ENCODE data around the gene MMRN2. TPM values are rescaled to one million over a fixed set of nuclear protein-coding genes. Genes with fewer than 3 reads are reported as not detected.
"Not testable (repeated sequence)": the region's sequence is repeated elsewhere in the genome, so short reads cannot be mapped to it uniquely, and the experiment has no call there.

The MMRN2 gene, protein sequence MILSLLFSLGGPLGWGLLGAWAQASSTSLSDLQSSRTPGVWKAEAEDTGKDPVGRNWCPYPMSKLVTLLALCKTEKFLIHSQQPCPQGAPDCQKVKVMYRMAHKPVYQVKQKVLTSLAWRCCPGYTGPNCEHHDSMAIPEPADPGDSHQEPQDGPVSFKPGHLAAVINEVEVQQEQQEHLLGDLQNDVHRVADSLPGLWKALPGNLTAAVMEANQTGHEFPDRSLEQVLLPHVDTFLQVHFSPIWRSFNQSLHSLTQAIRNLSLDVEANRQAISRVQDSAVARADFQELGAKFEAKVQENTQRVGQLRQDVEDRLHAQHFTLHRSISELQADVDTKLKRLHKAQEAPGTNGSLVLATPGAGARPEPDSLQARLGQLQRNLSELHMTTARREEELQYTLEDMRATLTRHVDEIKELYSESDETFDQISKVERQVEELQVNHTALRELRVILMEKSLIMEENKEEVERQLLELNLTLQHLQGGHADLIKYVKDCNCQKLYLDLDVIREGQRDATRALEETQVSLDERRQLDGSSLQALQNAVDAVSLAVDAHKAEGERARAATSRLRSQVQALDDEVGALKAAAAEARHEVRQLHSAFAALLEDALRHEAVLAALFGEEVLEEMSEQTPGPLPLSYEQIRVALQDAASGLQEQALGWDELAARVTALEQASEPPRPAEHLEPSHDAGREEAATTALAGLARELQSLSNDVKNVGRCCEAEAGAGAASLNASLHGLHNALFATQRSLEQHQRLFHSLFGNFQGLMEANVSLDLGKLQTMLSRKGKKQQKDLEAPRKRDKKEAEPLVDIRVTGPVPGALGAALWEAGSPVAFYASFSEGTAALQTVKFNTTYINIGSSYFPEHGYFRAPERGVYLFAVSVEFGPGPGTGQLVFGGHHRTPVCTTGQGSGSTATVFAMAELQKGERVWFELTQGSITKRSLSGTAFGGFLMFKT
- total RNA-seq = not detected in 2 replicates

GRCh38 chr10:86957471-86958115 lies at the start of gene MMRN2:
Gene MMRN2 (minus strand): TSS chr10:86957615. CDS start chr10:86957541, 74 bp downstream.
- Mint-ChIP-seq H3K4me1 (ENCODE audit: low read depth) (peaks cover 2% of the 10 kb centered on the region), H3K27me3 (ENCODE audit: low read depth) (no peaks in the 10 kb centered on the region), H3K4me3 (ENCODE audit: low read depth) (no peak within 1 kb of the TSS), H3K9me3 (no peaks in the 10 kb centered on the region), H3K27ac (no peak within 1 kb of the TSS), H3K36me3 (ENCODE audit: low read depth) (no peaks in the 10 kb centered on the region)
- no peak for DNase-seq (ENCODE audit: low spot score)
- intact Hi-C loops (cut with micrococcal nuclease) = no loop called here

DNA sequence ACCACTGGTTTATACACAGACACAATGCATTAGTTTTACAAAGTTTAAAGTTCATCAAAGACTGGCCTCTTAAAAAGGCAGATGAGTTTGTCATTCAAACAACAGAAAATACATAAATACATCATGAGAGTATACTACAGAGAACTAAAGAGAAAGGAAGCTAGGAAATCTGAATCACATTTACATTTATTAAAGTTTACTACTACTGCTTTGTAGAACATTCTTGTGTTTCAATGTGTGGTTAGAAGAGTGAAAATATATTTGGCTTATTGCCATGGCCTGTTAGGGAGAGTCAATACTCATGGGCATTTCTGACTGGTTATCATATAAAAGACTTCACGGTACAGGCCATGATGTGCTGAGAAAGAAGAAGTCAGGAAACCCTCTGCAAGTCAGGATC lies 49.7 kb upstream of the MMRN2 start:
- H3K27ac Mint-ChIP-seq; H3K4me3 Mint-ChIP-seq (ENCODE audit: low read depth); H3K9me3 Mint-ChIP-seq; intact Hi-C loops (cut with micrococcal nuclease); DNase-seq (ENCODE audit: low spot score); H3K27me3 Mint-ChIP-seq (ENCODE audit: low read depth); H3K4me1 Mint-ChIP-seq (ENCODE audit: low read depth); H3K36me3 Mint-ChIP-seq (ENCODE audit: low read depth): not testable (repeated sequence)

DNA sequence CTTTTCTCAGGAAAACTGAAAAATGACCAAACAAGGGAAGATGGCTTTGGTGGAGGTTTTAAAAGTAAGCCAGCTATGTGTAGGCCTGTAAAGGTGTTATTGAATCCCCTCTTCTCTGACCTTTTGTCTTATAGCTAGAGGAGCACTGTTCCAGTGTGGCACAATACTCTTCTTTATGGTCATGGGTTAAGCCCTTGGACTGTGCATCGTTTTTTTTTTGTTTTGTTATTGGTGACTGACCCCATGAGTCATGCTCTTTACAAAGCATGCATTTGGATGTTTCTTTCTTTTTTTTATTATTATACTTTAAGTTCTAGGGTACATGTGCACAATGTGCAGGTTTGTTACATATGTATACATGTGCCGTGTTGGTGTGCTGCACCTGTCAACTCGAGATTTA lies 43.1 kb upstream of the MMRN2 start:
- H3K4me3 Mint-ChIP-seq (ENCODE audit: low read depth) = no peak overlapping the region

DNA sequence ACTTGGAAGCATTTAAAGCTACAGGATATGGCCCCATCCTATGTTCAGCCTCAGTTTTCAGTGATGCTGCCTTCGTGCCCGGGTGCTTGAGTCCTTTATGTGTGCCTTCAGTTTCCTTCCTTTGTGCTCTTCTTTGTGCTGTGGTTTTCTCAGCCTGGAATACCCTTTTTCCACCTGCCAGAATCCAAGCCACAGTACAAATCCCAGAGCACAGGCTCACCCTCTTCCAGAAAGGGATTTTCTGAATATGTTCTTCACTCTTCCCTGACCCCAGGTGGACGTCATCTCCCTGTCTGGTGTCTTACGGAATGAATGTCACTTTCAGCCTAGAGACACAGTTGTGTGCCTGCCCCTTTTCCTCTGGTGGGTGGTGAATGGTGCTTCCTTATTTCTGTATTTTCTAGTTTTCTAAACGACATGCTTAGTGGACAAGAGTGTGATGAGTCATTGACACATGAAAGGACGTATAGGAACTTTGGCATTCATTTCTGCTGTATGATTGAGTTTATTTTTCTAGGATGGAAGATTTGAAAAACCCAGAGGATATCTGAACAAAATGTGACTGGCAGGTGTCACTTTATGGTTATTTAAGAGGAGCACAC lies 42.5 kb upstream of the MMRN2 start:
- H3K36me3 Mint-ChIP-seq (ENCODE audit: low read depth); intact Hi-C loops (cut with micrococcal nuclease); H3K4me3 Mint-ChIP-seq (ENCODE audit: low read depth); H3K9me3 Mint-ChIP-seq; H3K27me3 Mint-ChIP-seq (ENCODE audit: low read depth); H3K4me1 Mint-ChIP-seq (ENCODE audit: low read depth); H3K27ac Mint-ChIP-seq; DNase-seq (ENCODE audit: low spot score): not testable (repeated sequence)

More for the DNA sequence above, 43.1 kb upstream of the MMRN2 start:
- H3K36me3 Mint-ChIP-seq (ENCODE audit: low read depth) = no peaks in the 10 kb centered on the region
- no peak for DNase-seq (ENCODE audit: low spot score)
- H3K27me3 Mint-ChIP-seq (ENCODE audit: low read depth) = peaks cover 6% of the 10 kb centered on the region
- no peaks in the 10 kb centered on the region for H3K9me3 Mint-ChIP-seq
- intact Hi-C loops (cut with micrococcal nuclease) = no loop called here
- H3K27ac Mint-ChIP-seq = no peak overlapping the region
- H3K4me1 Mint-ChIP-seq (ENCODE audit: low read depth) = no peaks in the 10 kb centered on the region

GRCh38 chr10:86992929-86993328 lies 35.5 kb upstream of the MMRN2 start:
- intact Hi-C loops (cut with micrococcal nuclease) = no loop called here
- no peak for DNase-seq (ENCODE audit: low spot score)
- Mint-ChIP-seq H3K27me3 (ENCODE audit: low read depth) (peaks cover 31% of the 10 kb centered on the region), H3K4me1 (ENCODE audit: low read depth) (no peaks in the 10 kb centered on the region), H3K36me3 (ENCODE audit: low read depth) (no peaks in the 10 kb centered on the region), H3K27ac (no peak overlapping the region), H3K4me3 (ENCODE audit: low read depth) (no peak overlapping the region), H3K9me3 (no peaks in the 10 kb centered on the region)

- no peaks in the 10 kb centered on the region for H3K9me3 Mint-ChIP-seq
These were observed 35.0 kb upstream of the MMRN2 start for GRCh38 chr10:86992456-86992855.

DNA sequence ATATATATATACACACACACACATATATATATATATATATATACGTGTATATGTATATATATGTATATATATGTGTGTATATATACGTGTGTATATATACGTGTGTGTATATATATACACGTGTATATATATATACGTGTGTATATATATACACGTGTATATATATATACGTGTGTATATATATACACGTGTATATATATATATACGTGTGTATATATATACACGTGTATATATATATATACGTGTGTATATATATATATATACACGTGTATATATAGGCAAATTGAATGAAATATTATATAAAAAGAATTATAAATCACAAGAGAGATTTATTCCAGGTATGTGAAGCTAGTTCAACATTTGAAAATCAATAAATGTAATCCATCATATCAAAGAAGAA lies 33.9 kb upstream of the MMRN2 start:
- H3K9me3 Mint-ChIP-seq; H3K4me3 Mint-ChIP-seq (ENCODE audit: low read depth); H3K4me1 Mint-ChIP-seq (ENCODE audit: low read depth); intact Hi-C loops (cut with micrococcal nuclease); H3K36me3 Mint-ChIP-seq (ENCODE audit: low read depth); H3K27ac Mint-ChIP-seq; DNase-seq (ENCODE audit: low spot score): not testable (repeated sequence)
- peaks cover 35% of the 10 kb centered on the region for H3K27me3 Mint-ChIP-seq (ENCODE audit: low read depth)

More at GRCh38 chr10:86992456-86992855, 35.0 kb upstream of the MMRN2 start:
- Mint-ChIP-seq H3K27me3 (ENCODE audit: low read depth) (peaks cover 36% of the 10 kb centered on the region), H3K27ac (no peak overlapping the region), H3K36me3 (ENCODE audit: low read depth) (no peaks in the 10 kb centered on the region), H3K4me1 (ENCODE audit: low read depth) (no peaks in the 10 kb centered on the region), H3K4me3 (ENCODE audit: low read depth) (no peak overlapping the region)
- DNase-seq (ENCODE audit: low spot score) = no peak
- intact Hi-C loops (cut with micrococcal nuclease) = no loop called here

DNA sequence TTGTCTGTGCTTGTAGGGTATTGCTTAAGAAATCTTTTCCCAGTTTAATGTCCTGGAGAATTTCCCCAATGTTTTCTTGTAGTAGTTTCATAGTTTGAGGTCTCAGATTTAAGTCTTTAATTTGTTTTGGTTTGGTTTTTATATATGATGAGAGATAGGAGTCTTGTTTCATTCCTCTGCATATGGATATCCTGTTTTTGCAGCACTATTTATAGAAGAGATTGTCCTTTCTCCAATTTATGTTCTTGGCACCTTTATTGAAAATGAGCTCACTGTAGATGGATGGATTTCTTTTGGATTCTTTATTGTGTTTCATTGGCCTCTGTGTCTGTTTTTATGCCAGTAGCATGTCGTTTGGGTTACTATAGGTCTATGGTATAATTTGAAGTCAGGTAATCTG lies 31.1 kb upstream of the MMRN2 start:
- Mint-ChIP-seq H3K36me3 (ENCODE audit: low read depth) (no peaks in the 10 kb centered on the region), H3K4me3 (ENCODE audit: low read depth) (no peak overlapping the region), H3K9me3 (no peaks in the 10 kb centered on the region), H3K27me3 (ENCODE audit: low read depth) (peaks cover 44% of the 10 kb centered on the region), H3K27ac (no peak overlapping the region), H3K4me1 (ENCODE audit: low read depth) (no peaks in the 10 kb centered on the region)
- no peak for DNase-seq (ENCODE audit: low spot score)
- intact Hi-C loops (cut with micrococcal nuclease) = no loop called here

- H3K4me3 Mint-ChIP-seq (ENCODE audit: low read depth); intact Hi-C loops (cut with micrococcal nuclease); H3K9me3 Mint-ChIP-seq; H3K36me3 Mint-ChIP-seq (ENCODE audit: low read depth); H3K27ac Mint-ChIP-seq; H3K4me1 Mint-ChIP-seq (ENCODE audit: low read depth); DNase-seq (ENCODE audit: low spot score): not testable (repeated sequence)
- H3K27me3 Mint-ChIP-seq (ENCODE audit: low read depth) = peaks cover 45% of the 10 kb centered on the region
These were observed 27.1 kb upstream of the MMRN2 start for GRCh38 chr10:86984498-86984897.

DNA sequence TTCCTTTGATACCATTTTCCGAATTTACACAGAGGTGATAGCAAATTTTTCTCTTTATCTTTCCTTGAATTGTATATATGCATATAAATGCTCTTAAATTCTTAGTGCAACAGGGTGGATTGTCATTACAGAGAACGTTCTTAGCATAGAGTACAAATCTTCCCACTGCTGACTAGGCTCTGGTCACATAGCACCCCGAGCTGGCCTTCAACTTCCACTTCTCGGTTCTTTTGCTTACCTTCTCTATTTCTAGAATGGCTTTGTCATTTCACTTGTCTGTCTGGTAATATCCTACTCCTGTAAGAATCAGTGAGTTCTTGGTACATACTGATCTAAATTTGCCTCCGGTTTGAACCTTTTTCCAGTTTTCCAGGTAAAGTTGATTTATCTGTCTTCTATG lies 24.3 kb upstream of the MMRN2 start:
- no peaks in the 10 kb centered on the region for H3K36me3 Mint-ChIP-seq (ENCODE audit: low read depth)
- intact Hi-C loops (cut with micrococcal nuclease) = no loop called here
- H3K4me1 Mint-ChIP-seq (ENCODE audit: low read depth) = no peaks in the 10 kb centered on the region
- DNase-seq (ENCODE audit: low spot score) = no peak
- H3K27me3 Mint-ChIP-seq (ENCODE audit: low read depth) = peaks cover 24% of the 10 kb centered on the region
- no peak overlapping the region for H3K4me3 Mint-ChIP-seq (ENCODE audit: low read depth)
- H3K27ac Mint-ChIP-seq = no peak overlapping the region
- H3K9me3 Mint-ChIP-seq = no peaks in the 10 kb centered on the region

DNA sequence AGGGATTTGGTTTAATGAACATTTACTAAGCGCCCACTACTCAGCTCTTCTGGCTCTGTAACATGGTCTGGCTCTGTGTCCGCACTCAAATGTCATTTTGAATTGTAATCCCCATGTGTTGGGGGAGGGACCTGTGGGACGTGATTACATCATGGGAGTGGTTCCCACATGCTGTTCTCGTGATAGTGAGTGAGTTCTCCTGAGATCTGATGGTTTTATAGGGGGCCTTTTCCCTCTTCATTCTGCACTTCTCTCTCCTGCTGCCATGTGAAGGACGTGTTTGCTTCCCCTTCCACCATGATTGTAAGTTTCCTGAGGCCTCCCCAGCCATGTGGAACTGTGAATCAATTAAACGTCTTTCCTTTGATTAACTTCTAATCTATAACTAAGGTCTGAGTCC lies 23.6 kb upstream of the MMRN2 start:
- H3K4me1 Mint-ChIP-seq (ENCODE audit: low read depth); H3K27ac Mint-ChIP-seq; intact Hi-C loops (cut with micrococcal nuclease); H3K36me3 Mint-ChIP-seq (ENCODE audit: low read depth); H3K4me3 Mint-ChIP-seq (ENCODE audit: low read depth); H3K9me3 Mint-ChIP-seq; DNase-seq (ENCODE audit: low spot score): not testable (repeated sequence)
- H3K27me3 Mint-ChIP-seq (ENCODE audit: low read depth) = peaks cover 20% of the 10 kb centered on the region

GRCh38 chr10:86979977-86980448 lies 22.6 kb upstream of the MMRN2 start:
- Mint-ChIP-seq H3K27ac (no peak overlapping the region), H3K9me3 (no peaks in the 10 kb centered on the region), H3K4me1 (ENCODE audit: low read depth) (no peaks in the 10 kb centered on the region), H3K27me3 (ENCODE audit: low read depth) (peaks cover 18% of the 10 kb centered on the region), H3K36me3 (ENCODE audit: low read depth) (no peaks in the 10 kb centered on the region), H3K4me3 (ENCODE audit: low read depth) (no peak overlapping the region)
- intact Hi-C loops (cut with micrococcal nuclease) = loop anchor here (10.0 kb wide), 1 partner anchor 525 kb away; the partner anchor contains the start of gene MINPP1
- DNase-seq (ENCODE audit: low spot score) = no peak
